NCI-H345 (cell line): ENCODE measurements around the gene LAMA3.
"Not testable (repeated sequence)": the region's sequence is repeated elsewhere in the genome, so short reads cannot be mapped to it uniquely, and the experiment has no call there.

Experiments used
- DNase-seq: peaks from one replicate; lab custom pipeline; 2025; lab: John Stamatoyannopoulos, UW

LAMA3 gene

DNA sequence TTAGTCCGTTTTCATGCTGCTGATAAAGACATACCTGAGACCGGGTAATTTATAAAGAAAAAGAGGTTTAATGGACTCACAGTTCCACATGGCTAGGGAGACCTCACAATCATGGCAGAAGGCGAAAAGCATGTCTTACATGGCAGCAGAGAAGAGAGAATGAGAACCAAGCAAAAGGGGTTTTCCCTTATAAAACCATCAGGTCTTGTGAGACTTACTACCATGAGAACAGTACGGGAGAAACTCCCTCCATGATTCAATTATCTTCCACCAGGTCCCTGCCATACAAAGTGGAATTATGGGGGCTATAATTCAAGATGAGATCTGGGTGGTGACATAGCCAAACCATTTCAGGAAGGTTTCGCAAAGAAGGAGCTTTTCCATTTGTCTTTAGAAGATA is 44.0 kb downstream of the LAMA3 start:
- not testable (repeated sequence) for DNase-seq

- no peak for DNase-seq
Observed at GRCh38 chr18:23733895-23734294, 44.6 kb downstream of the LAMA3 start.

DNA sequence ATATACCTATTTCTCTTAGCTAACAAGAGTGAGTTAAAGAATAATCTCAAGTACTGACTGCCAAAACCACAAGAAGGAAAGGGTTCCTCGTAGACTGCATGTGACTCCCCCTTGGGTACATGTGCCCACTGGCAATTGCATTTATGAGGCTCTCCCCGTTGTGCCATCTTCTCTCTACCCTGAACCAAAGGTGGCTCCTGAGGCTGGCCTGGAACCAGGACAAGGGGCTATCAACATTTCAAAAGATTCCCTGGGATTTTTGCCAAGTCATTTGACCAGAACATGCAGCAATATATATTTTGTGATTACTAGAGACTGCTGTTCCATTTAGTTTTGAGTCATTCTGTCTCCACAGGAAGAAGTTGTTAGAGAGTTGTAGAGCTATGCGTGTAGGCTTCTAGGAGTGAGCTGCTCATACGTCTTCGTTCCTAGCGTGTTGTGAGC is 45.8 kb downstream of the LAMA3 start:
- DNase-seq: no peak

DNA sequence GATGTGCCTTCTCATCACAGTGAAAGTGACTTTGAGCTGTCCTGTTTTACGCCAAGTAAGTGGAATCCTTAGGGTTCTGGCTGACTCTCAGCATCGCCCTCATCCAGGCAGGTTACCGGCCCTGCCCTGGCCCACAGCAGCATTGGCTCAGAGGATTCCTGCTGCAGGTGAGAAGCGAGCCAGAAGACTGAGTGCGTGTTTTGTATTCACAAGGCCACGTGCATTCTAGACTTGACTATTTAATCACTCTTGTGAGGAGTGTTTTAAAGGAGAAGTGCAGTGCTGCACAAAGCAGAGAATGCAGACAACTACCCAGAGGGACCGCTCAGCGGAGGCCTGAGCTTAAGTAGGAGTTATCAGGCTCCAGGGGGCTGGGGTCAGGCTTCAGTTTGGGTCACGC is 48.3 kb downstream of the LAMA3 start:
- DNase-seq: no peak

DNA sequence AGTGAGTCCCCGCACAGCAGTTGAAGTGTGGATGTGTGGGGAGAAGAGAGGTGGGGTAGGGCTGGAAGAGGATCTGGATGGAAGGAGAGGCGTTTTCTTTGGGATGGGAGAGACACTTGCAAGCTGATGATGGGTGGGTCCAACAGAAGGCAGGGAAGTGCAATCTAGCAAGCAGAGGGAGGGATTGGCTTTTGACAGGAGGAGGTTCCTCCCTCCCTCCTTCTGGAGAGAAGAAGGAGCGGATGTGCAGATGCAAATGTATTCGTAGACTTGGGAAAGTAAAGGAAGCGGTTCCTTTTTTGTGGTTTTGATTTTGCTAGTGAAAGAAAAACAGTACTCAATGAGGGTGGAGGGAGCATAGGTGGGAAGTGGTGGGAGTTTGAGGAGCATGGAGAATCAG is 48.9 kb downstream of the LAMA3 start:
- no peak for DNase-seq

GRCh38 chr18:23738575-23738974 is 49.3 kb downstream of the LAMA3 start:
- no peak for DNase-seq

DNA sequence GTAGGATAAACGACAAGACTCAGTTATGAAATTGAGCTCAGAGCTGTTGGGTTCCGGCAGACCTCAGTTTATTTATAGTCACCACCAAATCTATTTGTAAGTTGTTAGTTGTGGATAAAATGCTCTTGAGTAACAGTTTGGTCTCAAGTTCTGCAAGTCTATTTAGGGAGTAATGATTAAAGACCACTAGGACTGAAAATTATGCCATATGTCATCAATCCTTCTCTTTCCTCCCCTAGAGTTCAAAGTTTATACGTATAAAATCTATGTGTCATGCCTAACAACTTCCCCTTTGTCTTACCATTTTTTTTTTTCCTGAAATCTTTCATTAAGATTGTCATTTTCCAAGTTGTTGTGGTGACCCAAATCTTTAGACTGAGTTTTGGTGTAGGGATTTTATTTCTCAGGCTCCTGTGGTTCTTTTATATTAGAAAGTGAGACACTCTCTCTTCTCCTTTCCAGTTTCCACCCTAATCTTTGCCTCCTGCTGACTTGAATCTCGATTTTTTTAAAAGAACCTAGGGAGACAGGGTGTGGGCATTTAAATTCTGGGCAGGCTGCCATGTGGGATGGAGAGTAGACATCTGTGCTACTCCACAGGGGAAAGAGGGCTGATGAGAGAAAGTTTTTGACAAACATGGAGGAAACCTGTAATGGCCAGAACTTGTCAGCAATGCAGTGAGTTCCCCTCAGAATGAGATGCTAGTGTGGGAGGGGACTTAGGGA is 51.0 kb downstream of the LAMA3 start:
- peak; percentile 80 for DNase-seq

GRCh38 chr18:23741967-23742366 is 52.7 kb downstream of the LAMA3 start:
- not testable (repeated sequence) for DNase-seq

DNA sequence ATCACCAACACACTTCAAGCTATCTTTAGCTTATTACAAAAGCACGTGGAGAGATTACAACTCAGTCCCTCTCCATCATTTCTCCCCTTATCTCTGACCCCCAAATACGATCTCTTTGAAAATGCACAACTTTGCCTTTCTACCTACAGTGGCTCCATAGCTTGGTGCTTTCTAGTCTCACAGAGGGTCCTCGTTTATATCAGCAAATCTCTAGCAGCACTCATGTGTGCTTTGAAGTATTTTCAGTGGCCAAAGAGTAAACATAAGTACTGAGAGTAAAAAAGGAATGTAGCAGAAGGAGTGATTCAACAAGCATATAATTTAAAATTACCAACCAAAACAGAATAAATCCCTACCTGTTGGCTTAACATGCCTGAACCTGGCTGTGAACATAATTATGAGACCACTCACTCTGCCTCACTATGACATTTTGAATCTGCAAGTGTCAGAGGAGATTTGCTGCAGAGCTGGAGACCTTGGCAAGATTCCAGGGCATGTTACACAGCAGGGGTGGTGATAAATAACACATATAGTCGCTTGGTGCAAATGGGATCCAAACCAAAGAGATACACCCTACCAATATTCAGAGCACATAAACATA is 54.6 kb downstream of the LAMA3 start:
- DNase-seq: peak; percentile 74

- DNase-seq: no peak
Observed at GRCh38 chr18:23745366-23745765, 56.1 kb downstream of the LAMA3 start.

DNA sequence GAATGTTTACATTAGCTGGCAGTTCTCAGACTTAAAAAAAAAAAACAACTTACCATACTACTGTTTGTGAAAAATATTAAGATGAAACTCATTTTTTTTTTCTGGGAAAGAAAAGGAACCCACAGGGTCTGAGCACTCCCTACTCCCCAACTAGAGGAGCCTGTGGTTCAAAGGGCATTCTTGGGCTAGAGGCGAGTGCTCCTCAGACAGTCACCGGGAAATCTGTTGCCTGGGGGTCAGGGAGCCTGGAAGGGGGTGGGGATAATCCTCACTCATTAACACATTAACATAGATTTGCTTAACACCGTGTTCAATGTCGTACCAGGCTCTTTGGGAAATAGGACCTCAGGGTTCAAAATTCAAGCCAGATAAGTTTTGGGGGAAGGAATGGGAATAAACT is 57.6 kb downstream of the LAMA3 start:
- no peak for DNase-seq

GRCh38 chr18:23752363-23752762 is 63.1 kb downstream of the LAMA3 start:
- no peak for DNase-seq

GRCh38 chr18:23752796-23753195 is 63.5 kb downstream of the LAMA3 start:
- no peak for DNase-seq

GRCh38 chr18:23756590-23757436 is 67.6 kb downstream of the LAMA3 start:
- DNase-seq: no peak

DNA sequence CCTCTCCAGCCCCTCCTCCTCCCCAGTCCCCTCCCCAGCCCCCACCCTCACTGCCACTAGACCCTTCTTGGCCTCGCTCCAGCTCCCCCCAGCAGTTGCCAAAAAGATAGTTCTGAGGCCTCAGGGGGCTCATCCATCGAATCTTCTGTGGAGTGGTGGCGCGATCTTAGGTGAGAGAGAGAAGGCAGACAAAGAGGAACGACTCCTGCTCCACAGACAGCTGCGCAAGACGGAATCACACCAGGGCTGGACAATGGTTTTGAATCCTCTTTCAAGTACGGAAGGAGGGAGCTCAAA is 68.1 kb downstream of the LAMA3 start:
- no peak for DNase-seq

DNA sequence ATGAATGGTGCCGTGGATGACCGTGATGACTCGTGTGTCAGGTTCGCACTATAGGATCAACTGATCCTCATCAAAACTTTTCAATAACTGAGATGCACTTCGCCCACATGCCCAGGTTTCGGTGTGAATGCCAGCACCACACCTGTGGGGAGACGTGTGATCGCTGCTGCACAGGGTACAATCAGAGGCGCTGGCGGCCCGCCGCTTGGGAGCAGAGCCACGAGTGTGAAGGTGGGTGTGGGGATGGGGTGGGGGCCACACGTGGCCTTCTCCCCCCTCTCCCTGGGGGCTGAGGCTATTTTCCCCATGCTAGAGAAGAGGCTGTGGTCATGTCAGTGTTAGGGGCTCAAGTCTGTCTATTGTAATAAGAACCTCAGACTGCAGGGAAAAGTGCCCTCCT is 69.0 kb downstream of the LAMA3 start:
- DNase-seq: no peak

DNA sequence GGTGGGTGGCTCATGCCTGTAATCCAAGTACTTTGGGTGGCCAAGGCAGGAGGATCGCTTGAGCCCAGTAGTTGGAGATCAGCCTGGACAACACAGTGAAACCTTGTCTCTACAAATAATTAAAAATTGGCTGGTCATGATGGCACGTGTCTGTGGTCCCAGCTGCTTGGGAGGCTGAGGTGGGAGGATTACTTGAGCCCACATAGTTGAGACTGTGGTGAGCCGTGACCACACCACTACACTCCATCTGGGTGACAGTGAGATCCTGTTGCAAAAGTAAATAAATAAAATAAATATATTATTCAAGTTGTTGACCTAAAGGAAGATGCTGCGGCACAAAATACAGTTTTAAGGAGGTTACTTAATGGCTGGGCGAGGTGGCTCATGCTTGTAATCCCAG is 72.7 kb downstream of the LAMA3 start:
- DNase-seq: no peak

DNA sequence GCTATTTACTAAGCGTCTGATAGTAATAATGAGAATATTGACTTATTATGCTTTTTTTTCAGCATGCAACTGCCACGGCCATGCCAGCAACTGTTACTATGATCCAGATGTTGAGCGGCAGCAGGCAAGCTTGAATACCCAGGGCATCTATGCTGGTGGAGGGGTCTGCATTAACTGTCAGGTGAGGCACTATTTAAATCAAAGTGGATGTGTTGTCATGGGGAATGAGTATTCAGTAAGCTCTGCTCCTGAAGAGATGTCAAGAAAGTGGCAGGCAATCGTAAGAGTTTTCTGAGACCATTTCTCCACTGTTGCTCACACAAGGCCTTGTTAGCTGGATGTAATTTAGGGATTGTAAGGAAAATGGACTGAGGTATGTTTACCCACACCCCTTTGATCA is 74.1 kb downstream of the LAMA3 start:
- DNase-seq: no peak

- no peak for DNase-seq
Observed at GRCh38 chr18:23765931-23766330, 76.7 kb downstream of the LAMA3 start.

- DNase-seq: no peak
Observed at GRCh38 chr18:23772327-23773024, 83.2 kb downstream of the LAMA3 start.

GRCh38 chr18:23776306-23776705 is 87.1 kb downstream of the LAMA3 start:
- DNase-seq: no peak

GRCh38 chr18:23778828-23779227 is 89.6 kb downstream of the LAMA3 start:
- no peak for DNase-seq
